GM12891 (cell line): ENCODE data around the gene POPDC2.
"Not testable (repeated sequence)": the region's sequence is repeated elsewhere in the genome, so short reads cannot be mapped to it uniquely, and the experiment has no call there.

ENCODE experiments used
- DNase-seq: peaks from one replicate; pipeline ENCODE4 v3.0.0; 2011; ENCODE audit warnings: low spot score; ENCODE audit not compliant: insufficient read length
- FAIRE-seq: peaks from 2 replicates; lab custom pipeline; 2011; peaks lifted over from hg19 to GRCh38; lab: Jason Lieb, UNC
- PAX5 ChIP-seq: IDR thresholded peaks from 2 replicates; pipeline ENCODE4 v1.6.1; 2011; ENCODE audit warnings: low read length, moderate library complexity, mild to moderate bottlenecking; ENCODE audit not compliant: insufficient read depth, severe bottlenecking
- POLR2A ChIP-seq: IDR thresholded peaks from 2 replicates; pipeline ENCODE4 v1.6.1; 2011; ENCODE audit warnings: low read depth, low read length, control low read depth
- POLR2AphosphoS5 ChIP-seq: IDR thresholded peaks from 2 replicates; pipeline ENCODE4 v1.6.1; 2011; ENCODE audit warnings: low read depth, low read length, control low read depth
- POU2F2 ChIP-seq: IDR thresholded peaks from 2 replicates; pipeline ENCODE4 v1.6.1; 2011; ENCODE audit warnings: low read depth, mild to moderate bottlenecking, control low read depth, low read length, moderate library complexity
- SPI1 ChIP-seq: IDR thresholded peaks from 2 replicates; pipeline ENCODE4 v1.6.1; 2011; ENCODE audit warnings: low read depth, low read length, control low read depth
- TAF1 ChIP-seq: IDR thresholded peaks from 2 replicates; pipeline ENCODE4 v1.6.1; 2011; ENCODE audit warnings: low read depth, low read length, control low read depth

The POPDC2 gene

DNA sequence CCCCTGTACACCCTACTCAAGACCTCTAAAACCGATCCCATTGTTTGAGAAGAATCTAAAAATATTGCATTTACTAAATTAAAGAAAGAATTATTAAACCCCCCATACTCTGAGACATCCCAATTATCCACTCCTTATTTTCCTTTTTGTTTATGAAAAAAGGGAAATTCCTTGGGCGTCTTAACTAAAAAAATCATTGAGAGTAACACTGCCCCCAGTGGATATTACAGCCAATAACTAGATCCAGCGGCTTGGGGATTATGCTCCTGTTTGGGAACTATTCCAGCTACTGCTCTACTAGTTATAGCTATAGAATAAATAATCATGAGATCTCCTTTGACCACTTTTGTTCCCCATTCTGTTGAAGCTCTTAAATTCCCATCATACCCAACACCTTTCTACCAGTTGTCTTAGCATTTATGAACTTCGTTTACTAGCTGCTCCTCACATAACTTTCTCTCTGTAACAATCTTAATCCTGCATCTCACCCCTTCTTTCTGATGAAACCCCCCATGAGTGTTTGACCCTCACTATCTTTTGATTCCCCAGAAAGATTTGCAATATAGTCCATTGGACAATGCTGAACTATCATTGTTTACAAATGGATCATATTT lies 29.8 kb upstream of the POPDC2 start:
- DNase-seq: no peak
- FAIRE-seq: no peak
- TF ChIP-seq TAF1: no peak
- TF ChIP-seq POLR2A: no peak
- TF ChIP-seq POU2F2: no peak
- TF ChIP-seq PAX5: no peak
- TF ChIP-seq POLR2AphosphoS5: no peak
- TF ChIP-seq SPI1: no peak

DNA sequence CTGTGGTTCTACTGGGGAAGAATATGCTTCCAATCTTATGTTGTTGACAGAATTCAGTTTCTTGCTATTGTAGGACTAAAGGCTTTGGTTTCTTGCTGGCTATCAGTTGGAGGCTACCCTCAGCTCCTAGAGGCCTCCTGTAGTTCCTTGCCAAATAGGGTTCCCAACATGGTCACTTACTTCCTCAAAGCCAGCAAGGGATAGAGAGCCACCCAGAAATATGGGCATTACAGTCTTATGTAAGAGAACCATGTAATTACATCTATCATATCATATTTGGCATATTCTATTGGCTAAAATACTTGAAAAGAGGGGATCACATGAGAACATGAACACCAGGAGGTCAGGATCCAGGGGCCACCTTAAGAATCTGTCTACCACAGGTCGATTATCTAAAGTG lies 23.0 kb upstream of the POPDC2 start:
- no peak for FAIRE-seq
- no peak for DNase-seq
- no peak for TF ChIP-seq TAF1
- no peak for TF ChIP-seq SPI1
- TF ChIP-seq POLR2A: no peak
- no peak for TF ChIP-seq POLR2AphosphoS5
- no peak for TF ChIP-seq PAX5
- TF ChIP-seq POU2F2: no peak

DNA sequence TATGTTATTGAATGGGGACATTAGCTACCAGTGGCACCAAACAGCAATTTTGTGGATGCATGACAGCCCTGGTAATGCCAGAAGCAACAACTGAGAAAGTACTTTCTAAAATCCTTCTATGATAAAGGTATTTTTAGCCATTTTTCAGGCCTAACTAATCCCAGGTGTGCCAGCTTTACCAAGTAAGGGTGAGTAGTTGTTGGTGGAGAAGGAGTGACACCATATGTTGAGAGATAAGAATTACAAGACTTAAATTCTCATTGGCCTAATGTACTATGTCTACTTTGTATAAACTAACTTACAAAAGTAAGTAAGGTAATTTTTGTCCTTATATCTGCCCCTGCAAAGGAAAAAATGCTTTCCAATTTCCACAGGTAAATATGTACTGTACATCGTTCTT lies 20.9 kb upstream of the POPDC2 start:
- FAIRE-seq (peak; percentile 89), DNase-seq (no peak)
- TF ChIP-seq TAF1 (no peak), PAX5 (no peak), POLR2AphosphoS5 (no peak), POLR2A (no peak), POU2F2 (no peak), SPI1 (no peak)

DNA sequence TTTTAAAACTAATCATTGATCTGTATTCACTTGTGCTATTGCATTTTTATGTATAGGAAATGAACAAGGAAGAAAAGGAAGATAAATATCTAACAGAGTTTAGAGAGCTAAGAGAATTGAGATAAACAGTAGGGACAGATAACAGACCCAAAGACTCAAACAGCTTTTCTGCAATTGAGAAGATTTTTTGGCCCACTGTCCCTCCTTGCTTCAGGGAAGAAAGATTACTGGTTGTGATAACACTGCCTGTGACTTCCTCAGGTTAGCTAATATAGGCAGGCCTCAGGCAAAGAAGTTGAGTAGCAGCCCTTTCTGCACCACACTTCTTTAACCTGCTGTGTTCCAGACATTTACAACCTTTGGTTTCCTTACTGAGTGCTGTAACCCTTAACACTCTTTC lies 19.5 kb upstream of the POPDC2 start:
- DNase-seq (no peak), FAIRE-seq (no peak)
- TF ChIP-seq SPI1 (no peak), PAX5 (no peak), TAF1 (no peak), POU2F2 (no peak), POLR2A (no peak), POLR2AphosphoS5 (no peak)

DNA sequence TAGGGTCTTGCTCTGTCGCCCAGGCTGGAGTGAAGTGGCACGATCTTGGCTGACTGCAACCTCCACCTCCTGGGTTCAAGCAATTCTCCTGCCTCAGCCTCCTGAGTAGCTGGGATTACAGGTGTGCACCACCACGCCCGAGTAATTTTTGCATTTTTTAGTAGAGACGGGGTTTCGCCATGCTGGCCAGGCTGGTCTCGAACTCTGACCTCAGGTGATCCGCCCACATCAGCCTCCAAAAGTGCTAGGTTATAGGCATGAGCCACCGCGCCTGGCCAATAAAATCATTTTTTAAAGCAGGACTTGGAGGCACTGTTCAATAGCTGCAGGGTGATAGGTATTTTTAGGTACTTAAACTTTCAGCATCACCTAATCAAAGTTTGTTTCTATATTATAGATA lies 17.8 kb upstream of the POPDC2 start:
- not testable (repeated sequence) for DNase-seq, FAIRE-seq

DNA sequence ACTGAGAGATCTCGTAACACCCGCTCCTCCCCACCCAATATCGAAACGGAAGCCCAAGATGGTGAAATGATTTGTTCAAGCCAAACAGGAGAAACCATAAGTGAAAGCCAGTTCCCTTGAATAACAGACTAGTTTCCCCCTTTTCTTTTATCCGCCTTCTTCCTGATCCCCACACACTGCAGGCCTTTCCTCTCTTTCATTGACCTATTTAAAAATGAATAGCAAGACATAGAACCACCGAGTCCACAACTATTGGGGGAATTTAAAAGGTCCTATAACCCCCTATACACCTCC lies 17.2 kb upstream of the POPDC2 start:
- FAIRE-seq (no peak), DNase-seq (no peak)
- no peak for TF ChIP-seq TAF1
- TF ChIP-seq POLR2A: 0 out of 2 replicates have a peak, but pooled peaks have one; percentile 49
- no peak for TF ChIP-seq POU2F2
- TF ChIP-seq POLR2AphosphoS5: no peak
- no peak for TF ChIP-seq PAX5

DNA sequence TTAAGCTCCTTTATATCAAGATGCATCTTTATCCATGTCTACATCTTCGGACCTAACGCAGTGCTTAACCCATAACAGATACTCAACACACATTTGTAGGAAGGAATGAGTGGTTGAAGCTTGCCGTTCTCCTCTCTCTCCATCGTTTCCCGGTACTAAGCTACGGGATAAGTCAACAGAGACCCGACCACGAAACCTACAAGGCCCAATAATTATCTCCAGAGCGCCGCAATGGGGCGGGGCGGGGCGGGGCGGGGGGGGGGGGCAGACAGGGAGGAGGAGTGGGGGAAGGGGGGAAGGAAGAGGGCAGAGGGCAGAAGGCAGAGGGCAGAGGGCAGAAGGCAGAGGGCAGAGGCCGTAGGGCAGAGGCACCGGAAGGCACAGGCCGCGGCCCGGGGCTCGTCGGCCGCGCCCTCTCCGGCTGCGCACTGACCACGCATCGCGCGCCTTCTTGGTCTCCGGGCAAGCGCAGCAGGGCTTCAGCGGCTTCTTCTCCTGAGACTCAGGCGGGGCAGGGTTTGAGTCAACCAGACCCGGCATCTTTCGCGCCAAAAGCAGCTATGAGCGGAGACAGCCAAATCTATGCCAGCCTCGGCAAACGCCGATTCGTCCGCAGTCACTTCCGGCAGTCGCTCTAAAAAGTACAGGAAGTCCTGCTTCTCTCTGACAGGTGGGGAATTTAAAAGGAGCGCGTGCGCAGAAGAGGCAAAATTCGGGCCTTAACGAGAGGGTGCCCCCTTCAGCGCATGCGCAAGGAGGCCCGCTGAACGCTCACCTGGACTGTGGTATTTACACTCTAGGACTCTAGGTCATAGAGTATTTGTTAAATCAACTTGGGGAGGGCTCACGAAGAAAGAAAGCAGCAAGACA lies 16.6 kb upstream of the POPDC2 start, which contains the start of gene COX17:
Gene COX17, minus strand, starts transcription at position 636 of the 870 bp plus-strand sequence. Its CDS starts 96 bp downstream, at position 540.
- FAIRE-seq (peak; percentile 97), DNase-seq (peak; percentile 79)
- peak; percentile 76 for TF ChIP-seq TAF1
- peak; percentile 57 for TF ChIP-seq POLR2A
- no peak for TF ChIP-seq PAX5
- TF ChIP-seq SPI1: no peak
- peak; percentile 47 for TF ChIP-seq POU2F2
- peak; percentile 77 for TF ChIP-seq POLR2AphosphoS5

DNA sequence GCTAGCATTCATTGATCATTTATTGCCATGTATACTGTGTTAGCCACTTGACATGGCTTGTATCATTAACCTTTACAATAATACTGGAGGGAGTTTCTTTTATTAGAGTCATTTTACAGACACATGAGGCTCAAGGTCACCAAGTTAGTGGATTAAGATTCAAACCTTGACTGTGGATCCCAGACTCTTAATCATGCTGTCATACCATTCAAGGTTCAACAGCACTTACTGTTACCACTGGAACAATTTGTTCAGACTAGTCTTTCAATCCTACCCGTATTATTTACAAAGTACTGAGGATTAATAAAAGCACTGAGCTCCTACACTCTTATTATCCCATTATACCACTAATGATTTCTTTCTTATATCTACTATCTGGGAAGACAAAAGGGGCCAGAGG lies 15.6 kb upstream of the POPDC2 start:
- FAIRE-seq (no peak), DNase-seq (no peak)
- TF ChIP-seq PAX5 (no peak), POU2F2 (no peak), POLR2A (no peak), TAF1 (no peak), POLR2AphosphoS5 (no peak), SPI1 (no peak)

DNA sequence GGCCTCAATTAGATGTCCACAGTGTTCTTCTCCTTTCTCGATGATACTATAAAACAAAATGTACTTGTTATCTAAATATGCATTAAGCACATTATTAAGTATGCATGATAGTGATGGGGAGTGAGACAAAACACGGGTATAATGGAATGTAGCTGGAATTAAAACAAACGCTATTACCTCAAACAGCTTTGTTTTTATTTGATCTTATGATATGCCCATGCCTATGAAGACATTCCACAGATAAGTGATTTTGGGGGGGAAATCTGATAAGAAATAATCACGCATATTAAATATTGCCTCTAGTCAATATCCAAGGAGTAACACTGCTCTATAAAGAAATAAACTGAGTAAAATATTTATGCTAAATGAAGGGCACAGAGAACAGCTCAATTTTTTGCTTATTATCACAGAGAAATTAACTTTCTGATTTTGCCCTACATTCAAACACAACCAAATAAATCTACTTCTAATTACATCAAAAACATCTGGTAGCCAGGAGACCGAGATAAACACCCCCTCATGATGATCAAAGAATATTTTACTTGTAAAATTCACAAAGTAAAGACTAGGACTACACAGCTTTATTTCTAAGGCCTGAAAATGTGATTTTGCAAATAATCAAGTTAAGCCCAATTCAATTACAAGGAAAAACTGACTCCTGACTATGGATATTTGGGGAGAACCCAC lies 14.9 kb upstream of the POPDC2 start:
- DNase-seq: no peak
- FAIRE-seq: no peak
- TF ChIP-seq POLR2AphosphoS5 (no peak), POLR2A (no peak), TAF1 (no peak), POU2F2 (no peak), SPI1 (no peak), PAX5 (no peak)
